Stimulated activated effector memory CD8-positive, alpha-beta T cell treated with anti-CD3 and anti-CD28 coated beads, Interleukin-12 subunit alpha, Interleukin-12 subunit beta, amount 100 ng/mL, for 72 hours (primary cell): ENCODE data around the gene LARP1B.

Source experiments
- ATAC-seq: fragments of 150-1000 bp; cut with Tn5 transposase; 2 replicates; pipeline ENCODE4 v1.10.0; 2021
- DNase-seq, 2 donors: peaks; one replicate each; pipeline ENCODE4 v3.0.0; 2021 to 2022; ENCODE audit warnings: low spot score in 2 of 2
- H3K27ac Mint-ChIP-seq: one replicate; pipeline ENCODE4 v1.8.0; 2022; ENCODE audit warnings: mild to moderate bottlenecking, mixed read lengths
- H3K36me3 Mint-ChIP-seq: one replicate; pipeline ENCODE4 v1.8.0; 2022; ENCODE audit warnings: mild to moderate bottlenecking, mixed read lengths
- H3K4me1 Mint-ChIP-seq: one replicate; pipeline ENCODE4 v1.8.0; 2022; ENCODE audit warnings: mixed read lengths
- H3K4me3 Mint-ChIP-seq: one replicate; pipeline ENCODE4 v1.8.0; 2022; ENCODE audit warnings: mild to moderate bottlenecking, mixed read lengths
- H3K9me3 Mint-ChIP-seq: one replicate; pipeline ENCODE4 v1.8.0; 2022; ENCODE audit warnings: mixed read lengths

LARP1B gene

GRCh38 chr4:128162434-128162833 is 101.3 kb downstream of the LARP1B start:
- no peak for DNase-seq
- Mint-ChIP-seq H3K9me3 (no peaks in the 10 kb centered on the region), H3K27ac (no peak overlapping the region), H3K4me3 (no peak overlapping the region), H3K4me1 (no peaks in the 10 kb centered on the region), H3K36me3 (no peaks in the 10 kb centered on the region)
- ATAC-seq = no peak

DNA sequence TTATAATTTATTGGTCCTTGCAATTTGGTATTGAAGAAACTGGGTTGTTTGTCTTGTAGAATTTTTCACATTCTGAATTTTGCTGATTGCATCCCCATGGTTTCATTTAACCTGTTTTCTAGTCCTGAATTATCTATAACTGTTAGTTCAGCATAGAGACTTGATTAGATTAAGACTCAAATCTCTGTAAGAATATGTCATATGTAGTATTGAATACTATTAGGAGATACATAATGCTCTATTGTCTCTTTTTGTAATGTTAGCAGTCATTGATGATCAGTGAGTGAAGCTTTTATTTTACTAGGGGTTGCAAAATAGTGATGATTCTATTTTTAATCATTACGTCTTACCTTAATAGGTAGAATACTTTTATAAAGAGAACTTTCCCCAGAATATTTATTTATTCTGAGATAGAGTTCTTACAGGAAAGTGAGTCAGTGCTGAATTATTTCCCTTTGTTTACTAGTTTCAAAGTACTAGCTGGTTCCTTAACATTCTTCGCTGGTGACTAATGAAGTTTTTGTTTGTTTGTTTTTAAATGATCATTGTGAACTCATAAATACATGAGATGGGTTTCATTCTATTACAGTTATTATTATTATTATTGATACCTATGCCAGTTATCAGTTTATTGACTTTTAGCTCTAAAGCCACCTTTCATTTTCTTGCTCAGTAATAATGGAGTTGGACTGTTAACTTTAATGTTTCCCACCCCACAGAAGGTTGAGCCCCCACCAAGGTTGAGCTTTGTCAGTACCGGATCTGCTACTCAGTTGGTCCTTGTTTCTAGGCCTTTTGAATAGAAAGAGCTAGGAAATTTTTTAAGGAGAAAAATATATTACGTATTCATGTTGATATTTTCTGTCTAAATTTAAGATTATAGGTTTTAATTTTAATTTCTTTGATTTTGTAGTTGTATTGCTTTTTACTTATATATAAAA is 102.3 kb downstream of the LARP1B start:
- ATAC-seq (no peak), DNase-seq (no peak)
- Mint-ChIP-seq H3K9me3 (no peaks in the 10 kb centered on the region), H3K36me3 (no peaks in the 10 kb centered on the region), H3K4me3 (no peak overlapping the region), H3K27ac (no peak overlapping the region), H3K4me1 (no peaks in the 10 kb centered on the region)

- no peak for ATAC-seq
- no peaks in the 10 kb centered on the region for H3K9me3 Mint-ChIP-seq
Observed at GRCh38 chr4:128166982-128167381, 105.9 kb downstream of the LARP1B start.

GRCh38 chr4:128168701-128169100 is 107.6 kb downstream of the LARP1B start:
- H3K36me3 Mint-ChIP-seq = peaks cover 7% of the 10 kb centered on the region
- no peaks in the 10 kb centered on the region for H3K4me1 Mint-ChIP-seq
- ATAC-seq (no peak), DNase-seq (no peak)
- no peak overlapping the region for H3K4me3 Mint-ChIP-seq
- no peaks in the 10 kb centered on the region for H3K9me3 Mint-ChIP-seq
- H3K27ac Mint-ChIP-seq = no peak overlapping the region

More at GRCh38 chr4:128166982-128167381, 105.9 kb downstream of the LARP1B start:
- no peaks in the 10 kb centered on the region for H3K4me1 Mint-ChIP-seq
- no peak overlapping the region for H3K27ac Mint-ChIP-seq
- DNase-seq = no peak
- no peak overlapping the region for H3K4me3 Mint-ChIP-seq
- peaks cover 7% of the 10 kb centered on the region for H3K36me3 Mint-ChIP-seq

DNA sequence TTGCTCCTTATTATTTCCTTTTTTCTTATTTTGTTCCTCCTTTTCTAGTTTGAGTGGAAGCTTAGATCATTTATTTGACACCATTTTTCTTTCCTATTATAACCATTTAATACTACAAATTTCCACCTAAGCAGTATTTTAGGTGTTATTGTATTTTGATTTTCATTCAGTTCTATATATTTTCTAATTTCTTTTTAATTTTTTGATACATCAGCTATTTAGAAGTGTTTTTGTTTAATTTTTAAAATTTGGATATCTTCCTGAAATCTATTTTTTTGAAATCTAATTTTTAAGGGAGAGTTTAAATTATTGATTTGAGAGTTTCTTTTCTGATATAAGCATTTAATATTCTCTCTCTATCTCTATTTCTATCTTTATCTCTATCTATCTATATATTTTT is 108.1 kb downstream of the LARP1B start:
- ATAC-seq = no peak
- Mint-ChIP-seq H3K4me1 (no peaks in the 10 kb centered on the region), H3K9me3 (no peaks in the 10 kb centered on the region), H3K27ac (no peak overlapping the region), H3K36me3 (peaks cover 7% of the 10 kb centered on the region), H3K4me3 (no peak overlapping the region)
- no peak for DNase-seq

DNA sequence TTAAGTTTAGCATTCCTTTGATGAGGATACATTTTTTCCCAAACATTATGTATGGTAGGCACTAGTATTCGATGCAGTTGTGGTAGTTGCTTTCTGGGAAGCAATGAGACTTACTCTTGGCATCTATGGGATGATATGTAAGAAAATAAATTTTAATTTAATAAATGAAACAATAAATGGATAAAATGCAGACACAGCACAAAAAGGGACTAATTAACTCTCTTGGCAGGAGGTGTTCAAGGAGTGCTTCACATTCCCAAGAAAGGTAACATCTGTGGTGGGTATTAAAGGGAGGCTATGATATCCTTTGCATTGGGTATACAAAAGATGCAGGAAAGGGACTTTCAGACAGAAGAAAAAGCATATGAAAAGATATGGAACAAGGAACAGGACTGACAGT is 115.5 kb downstream of the LARP1B start:
- H3K36me3 Mint-ChIP-seq = peaks cover 6% of the 10 kb centered on the region

DNA sequence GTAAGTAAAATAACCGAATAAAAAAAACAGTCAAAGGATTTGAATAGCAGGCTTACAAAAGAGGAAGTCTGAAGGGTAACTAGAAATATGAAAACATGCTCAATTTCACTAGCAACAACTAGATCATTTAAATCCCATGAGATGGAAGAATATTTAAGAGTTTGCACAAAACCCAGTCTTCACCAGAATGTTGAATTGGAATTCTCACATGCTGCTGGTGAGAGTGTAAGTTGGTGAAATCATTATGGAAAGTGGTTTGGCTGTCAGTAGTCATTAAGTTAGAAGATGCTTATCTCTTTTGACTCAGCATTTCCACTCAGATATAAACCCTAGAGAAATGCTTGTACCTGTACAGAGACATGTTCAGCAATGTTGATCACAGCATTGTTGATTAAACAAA is 116.4 kb downstream of the LARP1B start:
- H3K4me3 Mint-ChIP-seq = no peak overlapping the region
- no peak overlapping the region for H3K27ac Mint-ChIP-seq
- no peaks in the 10 kb centered on the region for H3K9me3 Mint-ChIP-seq
- peaks cover 6% of the 10 kb centered on the region for H3K36me3 Mint-ChIP-seq
- DNase-seq = no peak
- peak; percentile 73 for ATAC-seq
- H3K4me1 Mint-ChIP-seq = no peaks in the 10 kb centered on the region

More for the DNA sequence above, 115.5 kb downstream of the LARP1B start:
- ATAC-seq = no peak
- Mint-ChIP-seq H3K4me1 (no peaks in the 10 kb centered on the region), H3K27ac (no peak overlapping the region), H3K4me3 (no peak overlapping the region), H3K9me3 (no peaks in the 10 kb centered on the region)
- DNase-seq = no peak

- no peak for DNase-seq
- no peak for ATAC-seq
- H3K27ac Mint-ChIP-seq = no peak overlapping the region
- peaks cover under 1% of the 10 kb centered on the region for H3K36me3 Mint-ChIP-seq
- H3K4me3 Mint-ChIP-seq = no peak overlapping the region
- peaks cover 7% of the 10 kb centered on the region for H3K4me1 Mint-ChIP-seq
- no peaks in the 10 kb centered on the region for H3K9me3 Mint-ChIP-seq
Observed at GRCh38 chr4:128186623-128187022, 125.5 kb downstream of the LARP1B start.

DNA sequence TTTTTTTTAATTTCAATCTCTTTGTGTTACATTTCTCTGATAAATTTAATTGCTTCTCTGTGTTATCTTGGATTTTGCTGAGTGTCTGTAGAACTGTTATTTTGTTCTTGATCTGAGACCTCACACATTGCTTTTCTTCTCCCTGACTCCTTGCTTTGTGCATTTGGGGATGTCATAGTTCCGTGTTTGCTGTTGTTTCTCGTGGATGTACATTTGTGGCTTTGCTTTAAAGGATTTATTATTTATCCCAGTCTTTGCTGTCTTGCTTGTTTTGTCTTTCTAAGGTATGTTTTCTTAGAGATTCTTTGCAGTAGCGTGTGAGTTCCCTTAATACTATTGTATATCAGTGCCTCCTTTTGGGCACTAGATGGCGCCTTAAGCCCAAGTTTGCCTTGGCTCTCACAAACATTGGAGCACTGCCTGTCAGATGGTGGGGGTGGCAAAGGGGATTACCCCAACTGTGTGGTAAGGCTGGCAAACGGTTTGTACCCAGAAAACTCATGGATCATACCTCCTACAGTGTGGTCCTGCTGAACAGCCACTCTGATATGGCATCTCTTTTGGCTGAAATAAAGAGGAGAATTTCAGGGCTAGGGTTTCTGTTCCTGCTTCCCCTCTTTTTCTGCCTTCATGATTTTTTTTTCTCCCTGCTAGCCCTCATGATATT is 130.1 kb downstream of the LARP1B start:
- H3K27ac Mint-ChIP-seq = no peak overlapping the region

DNA sequence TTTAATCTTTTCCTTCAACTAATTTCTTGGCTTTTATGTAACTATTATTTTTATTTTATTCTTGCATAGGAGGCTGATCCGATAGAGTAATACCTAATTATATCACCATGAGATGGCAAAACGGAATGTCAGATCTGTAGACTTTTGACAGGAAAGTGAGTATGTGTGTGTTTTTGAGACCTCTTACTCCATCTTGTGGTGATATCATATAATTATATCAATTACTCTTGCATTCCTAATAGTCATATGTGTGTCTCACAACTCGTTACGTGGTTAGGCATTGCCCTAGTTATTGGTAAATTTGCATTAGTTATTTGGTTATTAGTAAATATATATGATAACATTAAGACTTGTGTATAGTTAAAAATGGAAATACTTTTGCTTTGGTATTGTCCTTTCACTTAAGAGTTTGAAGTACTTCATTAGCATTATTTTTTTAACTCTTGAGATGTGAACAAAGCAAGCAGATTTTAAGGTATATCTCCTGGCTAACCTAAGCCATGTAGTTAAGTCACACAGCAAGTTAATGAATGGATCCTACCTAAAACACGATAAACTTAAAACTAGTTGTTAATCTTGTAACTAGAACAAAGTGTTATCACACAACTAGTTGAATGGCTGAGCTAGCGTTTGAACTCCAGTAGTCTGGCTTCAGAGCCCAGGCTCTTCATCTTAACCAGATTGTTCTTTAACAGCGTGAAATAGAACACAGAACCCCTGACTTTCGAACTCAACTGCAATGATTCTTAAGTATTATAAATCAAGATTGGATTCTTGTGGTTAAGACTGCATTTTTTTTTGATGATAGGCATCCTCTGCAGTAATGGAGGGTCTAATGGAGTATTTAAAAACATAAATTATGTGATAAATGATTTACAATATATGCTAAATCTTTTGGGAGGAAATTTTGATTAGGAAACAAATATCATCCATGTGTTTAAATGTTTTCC is 159.4 kb downstream of the LARP1B start:
- DNase-seq (no peak), ATAC-seq (no peak)
- Mint-ChIP-seq H3K36me3 (no peaks in the 10 kb centered on the region), H3K4me3 (no peak overlapping the region), H3K27ac (no peak overlapping the region), H3K9me3 (no peaks in the 10 kb centered on the region), H3K4me1 (no peaks in the 10 kb centered on the region)

More for the DNA sequence above, 130.1 kb downstream of the LARP1B start:
- DNase-seq (peak; percentile 48 to 74), ATAC-seq (peak; percentile 96)
- Mint-ChIP-seq H3K9me3 (no peaks in the 10 kb centered on the region), H3K4me1 (peaks cover 8% of the 10 kb centered on the region), H3K4me3 (no peak overlapping the region), H3K36me3 (no peaks in the 10 kb centered on the region)

GRCh38 chr4:128221586-128221985 is 160.5 kb downstream of the LARP1B start:
- Mint-ChIP-seq H3K4me3 (no peak overlapping the region), H3K4me1 (no peaks in the 10 kb centered on the region), H3K36me3 (no peaks in the 10 kb centered on the region), H3K27ac (no peak overlapping the region), H3K9me3 (no peaks in the 10 kb centered on the region)
- no peak for ATAC-seq
- no peak for DNase-seq

DNA sequence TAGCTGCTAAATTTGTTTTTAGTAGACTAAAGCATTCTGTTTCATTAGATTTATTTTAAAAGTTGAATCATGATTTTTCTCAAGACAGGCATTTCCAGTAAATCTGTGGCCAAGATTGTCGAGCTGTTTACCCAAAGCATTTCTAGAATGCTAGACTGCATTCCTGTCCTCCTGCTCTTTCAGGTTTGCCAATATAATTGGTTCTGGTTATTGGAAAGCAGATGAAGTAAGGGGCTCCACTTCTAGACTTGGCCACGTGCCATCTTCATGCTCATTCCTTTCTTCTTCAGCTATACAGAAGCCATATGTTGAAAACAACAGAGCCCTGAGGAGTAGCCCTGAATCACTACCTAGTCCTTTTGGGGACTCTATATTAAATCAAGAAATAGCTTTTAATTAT is 164.0 kb downstream of the LARP1B start:
- no peaks in the 10 kb centered on the region for H3K9me3 Mint-ChIP-seq
- DNase-seq = no peak
- no peak for ATAC-seq
- H3K36me3 Mint-ChIP-seq = no peaks in the 10 kb centered on the region
- no peak overlapping the region for H3K4me3 Mint-ChIP-seq
- no peak overlapping the region for H3K27ac Mint-ChIP-seq
- H3K4me1 Mint-ChIP-seq = no peaks in the 10 kb centered on the region

DNA sequence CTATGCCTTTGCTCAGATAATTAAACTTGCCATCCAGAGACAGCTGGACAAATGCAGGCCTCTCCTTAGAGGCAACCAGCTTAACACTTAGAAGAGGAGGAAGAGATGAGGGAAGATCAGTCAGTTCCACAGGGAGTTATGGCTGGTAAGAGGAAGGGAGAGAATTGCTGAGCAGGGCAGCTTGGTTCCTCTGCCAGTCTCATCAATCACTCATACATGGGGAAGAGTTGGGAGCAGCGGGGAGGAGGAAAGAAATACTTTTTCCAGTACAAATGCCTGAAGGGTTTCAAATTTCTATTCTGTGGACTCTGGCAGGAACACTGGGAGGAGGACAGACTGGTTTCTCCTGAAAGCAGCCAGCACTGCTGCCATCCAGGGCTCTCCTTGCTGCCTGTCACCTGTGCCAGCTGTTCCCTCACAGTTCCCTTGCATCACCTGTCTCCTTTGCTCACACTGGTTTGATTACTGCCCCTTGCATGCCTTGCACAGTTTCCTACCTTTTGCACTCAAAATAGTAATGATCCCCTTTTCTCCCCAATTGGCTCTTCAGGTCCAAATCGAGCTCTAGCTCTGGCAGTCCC is 167.0 kb downstream of the LARP1B start:
- H3K4me3 Mint-ChIP-seq = no peak overlapping the region
- no peaks in the 10 kb centered on the region for H3K36me3 Mint-ChIP-seq
- H3K9me3 Mint-ChIP-seq = no peaks in the 10 kb centered on the region
- no peak for DNase-seq
- no peak overlapping the region for H3K27ac Mint-ChIP-seq
- no peaks in the 10 kb centered on the region for H3K4me1 Mint-ChIP-seq
- ATAC-seq = peak; percentile 26

GRCh38 chr4:128228845-128229795 is 168.0 kb downstream of the LARP1B start:
- no peak overlapping the region for H3K27ac Mint-ChIP-seq
- H3K36me3 Mint-ChIP-seq = no peaks in the 10 kb centered on the region
- no peak for ATAC-seq
- H3K9me3 Mint-ChIP-seq = no peaks in the 10 kb centered on the region
- DNase-seq = no peak
- H3K4me1 Mint-ChIP-seq = no peaks in the 10 kb centered on the region
- H3K4me3 Mint-ChIP-seq = no peak overlapping the region
